HCT116 (cell line): ENCODE results near the gene EVI5L. TPM values are rescaled to one million over a fixed set of nuclear protein-coding genes. Genes with fewer than 3 reads are reported as not detected.
A peak's percentile ranks its signal among the peaks of the same experiment; 100 is the strongest.

ENCODE experiments used
- ATAC-seq: fragments of 200-7000 bp; cut with Tn5 transposase; 2 replicates; pipeline ENCODE4 v1.9.1; 2020; ENCODE audit warnings: mild to moderate bottlenecking, moderate library complexity
- BruUV-seq: library from RNA; stranded (reverse); fragments of 400-500 nt; replicated peaks from 2 replicates; lab custom pipeline; 2021; lab: Mats Ljungman, UMichigan
- CTCF ChIA-PET: fragments of 300-600 bp; sonication (Branson Sonifier 250); formaldehyde crosslinking; loops from one replicate; lab custom pipeline; 2021; ENCODE audit warnings: antibody characterized with exemption; lab: Charles Lee
- POLR2A ChIA-PET: fragments of 300-600, 350-600 bp; sonication (Branson Sonifier 250); formaldehyde crosslinking; loops from one replicate; lab custom pipeline; 2021; ENCODE audit warnings: antibody characterized with exemption; lab: Charles Lee
- RAD21 ChIA-PET, 2 experiments: fragments of 300-600 bp; sonication (Branson Sonifier 250); formaldehyde crosslinking; loops; one replicate each; lab custom pipeline; 2023; ENCODE audit warnings: low total read pairs in 2 of 2; ENCODE audit not compliant: uncharacterized antibody in 2 of 2, unreplicated experiment in 2 of 2, low non-redundant PET in 1 of 2; lab: Charles Lee
- DNase-seq: peaks from one replicate; pipeline ENCODE4 v3.0.0-alpha.2; 2010; ENCODE audit warnings: low read depth, low spot score
- H2AFZ ChIP-seq: fragments of 200-600 bp; shearing (Covaris generic), sonication (generic); 2 replicates; pipeline ENCODE4 v1.6.1; 2017; ENCODE audit warnings: low read depth, mixed run types, mixed read lengths, antibody characterized with exemption, low read length; ENCODE audit not compliant: poor library complexity, severe bottlenecking
- H3K27ac ChIP-seq: 2 replicates; pipeline ENCODE4 v1.5.1; 2012; ENCODE audit warnings: low read depth, low read length
- H3K27me3 ChIP-seq: fragments of 200-600 bp; sonication (generic); 2 replicates; pipeline ENCODE4 v1.6.1; 2016; ENCODE audit warnings: mixed run types, low read length, mixed read lengths; ENCODE audit not compliant: insufficient read depth
- H3K36me3 ChIP-seq, 2 experiments: fragments of 200-500 bp in 1 of 2; fragments of 200-600 bp in 1 of 2; sonication (Bioruptor generic) in 1 of 2; sonication (generic) in 1 of 2; 2 replicates each; pipeline versions ENCODE4 v1.5.1 to v1.6.1; 2014 to 2016; ENCODE audit warnings: low read length in 2 of 2, inconsistent platforms in 1 of 2, mixed read lengths in 1 of 2, mixed run types in 1 of 2; ENCODE audit not compliant: insufficient read depth in 2 of 2, control insufficient read depth in 1 of 2
- H3K4me1 ChIP-seq, 2 experiments: fragments of 200-600 bp in 1 of 2; sonication (generic) in 1 of 2; 2 replicates each; pipeline versions ENCODE4 v1.5.1 to v1.6.1; 2012 to 2017; ENCODE audit warnings: low read length in 2 of 2, inconsistent platforms in 1 of 2, mild to moderate bottlenecking in 1 of 2, mixed read lengths in 1 of 2, mixed run types in 1 of 2, moderate library complexity in 1 of 2; ENCODE audit not compliant: insufficient read depth in 2 of 2, control insufficient read depth in 1 of 2
- H3K4me2 ChIP-seq: fragments of 200-600 bp; sonication (generic); 2 replicates; pipeline ENCODE4 v1.6.1; 2017; ENCODE audit warnings: mixed run types, low read length, mixed read lengths
- H3K4me3 ChIP-seq, 2 experiments: fragments of 200-600 bp in 1 of 2; sonication (generic) in 1 of 2; replicated peaks in 1 of 2; 2 replicates each; pipeline ENCODE4 v1.5.1; 2011 to 2016; ENCODE audit warnings: low read length in 2 of 2, control low read depth in 1 of 2, low read depth in 1 of 2, mild to moderate bottlenecking in 1 of 2, mixed read lengths in 1 of 2, mixed run types in 1 of 2
- H3K79me2 ChIP-seq: fragments of 200-600 bp; sonication (generic); 2 replicates; pipeline ENCODE4 v1.6.1; 2017; ENCODE audit warnings: mild to moderate bottlenecking, mixed run types, low read length, moderate library complexity, mixed read lengths; ENCODE audit not compliant: insufficient read depth
- H3K9ac ChIP-seq: fragments of 200-600 bp; sonication (generic); 2 replicates; pipeline ENCODE4 v1.6.1; 2016; ENCODE audit warnings: low read length, mixed read lengths
- H3K9me2 ChIP-seq: fragments of 200-600 bp; sonication (generic), shearing (Covaris generic); 2 replicates; pipeline ENCODE4 v1.6.1; 2017; ENCODE audit warnings: mixed run types, mild to moderate bottlenecking, moderate library complexity; ENCODE audit not compliant: insufficient read depth
- H3K9me3 ChIP-seq, 2 experiments: fragments of 200-500 bp in 1 of 2; fragments of 200-600 bp in 1 of 2; sonication (Bioruptor generic) in 1 of 2; sonication (generic) in 1 of 2; 2 replicates each; pipeline ENCODE4 v1.6.1; 2014 to 2017; ENCODE audit warnings: low read length in 2 of 2, mixed read lengths in 2 of 2, inconsistent platforms in 1 of 2, low read depth in 1 of 2, mild to moderate bottlenecking in 1 of 2, mixed run types in 1 of 2, moderate library complexity in 1 of 2; ENCODE audit not compliant: control insufficient read depth in 1 of 2, insufficient read depth in 1 of 2
- H4K20me1 ChIP-seq: fragments of 200-600 bp; sonication (generic), shearing (Covaris generic); 2 replicates; pipeline ENCODE4 v1.6.1; 2017; ENCODE audit warnings: mixed run types, mild to moderate bottlenecking, moderate library complexity; ENCODE audit not compliant: insufficient read depth
- CBX3 ChIP-seq: IDR thresholded peaks from 2 replicates; pipeline ENCODE4 v1.6.1; 2012; ENCODE audit warnings: low read depth
- CEBPB ChIP-seq: IDR thresholded peaks from 2 replicates; pipeline ENCODE4 v1.6.1; 2012; ENCODE audit warnings: low read depth
- EZH2 ChIP-seq: fragments of 200-600 bp; sonication (generic); IDR thresholded peaks from 2 replicates; pipeline ENCODE4 v1.6.1; 2017; ENCODE audit warnings: antibody characterized with exemption, mixed run types
- POLR2A ChIP-seq: IDR thresholded peaks from 2 replicates; pipeline ENCODE4 v1.7.0; 2011; ENCODE audit warnings: borderline replicate concordance; ENCODE audit not compliant: insufficient read depth, insufficient read length; ENCODE audit errors: extremely low read depth
- POLR2AphosphoS5 ChIP-seq: IDR thresholded peaks from 2 replicates; pipeline ENCODE4 v1.6.1; 2011; ENCODE audit warnings: mild to moderate bottlenecking, low read depth, low read length, moderate library complexity
- SP1 ChIP-seq: IDR thresholded peaks from 2 replicates; pipeline ENCODE4 v1.6.1; 2012; ENCODE audit warnings: low read depth
- SRF ChIP-seq: IDR thresholded peaks from 2 replicates; pipeline ENCODE4 v1.6.1; 2012; ENCODE audit warnings: low read depth
- ZFX ChIP-seq: fragments of 450-650 bp; IDR thresholded peaks from 2 replicates; pipeline ENCODE4 v1.6.1; 2017
- intact Hi-C: fragments of 100-400 bp; cut with micrococcal nuclease; formaldehyde crosslinking; loops from 2 replicates; pipeline ENCODE4 v1.10.0; 2022
- total RNA-seq: library from RNA; stranded (reverse); gene quantifications from one replicate; pipeline ENCODE4 v1.2.1, GENCODE V29; 2021; ENCODE audit not compliant: unreplicated experiment

Gene EVI5L
- total RNA-seq, 1 experiment from 2014 or later = 15.0 TPM

DNA sequence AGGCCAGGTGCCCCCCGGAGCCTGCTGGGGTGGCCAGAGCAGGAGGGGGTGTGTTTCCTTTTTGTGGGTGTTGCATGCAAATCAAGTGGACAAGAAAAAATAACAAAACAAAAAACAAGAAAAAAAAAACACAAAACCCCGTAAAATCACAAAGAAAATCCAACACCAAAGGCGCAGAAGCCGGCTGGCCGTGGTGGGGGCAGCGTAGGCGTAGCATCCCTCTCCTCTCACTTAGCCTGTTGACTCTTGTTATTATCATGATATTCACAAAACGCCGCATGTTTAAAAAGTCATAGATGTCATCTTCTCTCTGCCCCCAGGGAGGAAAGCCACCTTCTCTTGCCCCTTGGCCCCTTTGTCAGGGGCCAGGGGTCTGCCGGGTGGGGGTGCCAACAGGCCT lies 83.6 kb downstream of the EVI5L start:
- H3K79me2 ChIP-seq = peaks cover 12% of the 10 kb centered on the region
- no peaks in the 10 kb centered on the region for H4K20me1 ChIP-seq
- TF ChIP-seq SRF (no peak), POLR2AphosphoS5 (no peak), CEBPB (no peak), CBX3 (no peak), SP1 (no peak), POLR2A (no peak), ZFX (no peak)
- no peaks in the 10 kb centered on the region for H3K9me2 ChIP-seq
- TSS peak; percentile 32 for BruUV-seq
- no peaks in the 10 kb centered on the region for H3K27me3 ChIP-seq
- intact Hi-C loops = no loop called here
- H3K4me1 ChIP-seq = peaks cover 9 to 32% of the 10 kb centered on the region in 2 experiments; a peak in 3 of 4 replicates
- no peak overlapping the region for H3K4me2 ChIP-seq
- H2AFZ ChIP-seq = no peak overlapping the region
- H3K9ac ChIP-seq = no peak overlapping the region
- H3K36me3 ChIP-seq = peaks cover 5 to 6% of the 10 kb centered on the region in 2 experiments; a peak in 3 of 4 replicates
- no peak for ATAC-seq
- ChIA-PET POLR2A (no interaction called here), RAD21 (no interaction called here), CTCF (interaction anchor here (1.0 kb wide), 1 partner anchor 10 kb away, joined by 4 read pairs; the partner anchor contains the start of gene MAP2K7)
- H3K27ac ChIP-seq = no peak overlapping the region
- no peak overlapping the region for H3K4me3 ChIP-seq
- no peak for DNase-seq
- H3K9me3 ChIP-seq = no peaks in the 10 kb centered on the region

DNA sequence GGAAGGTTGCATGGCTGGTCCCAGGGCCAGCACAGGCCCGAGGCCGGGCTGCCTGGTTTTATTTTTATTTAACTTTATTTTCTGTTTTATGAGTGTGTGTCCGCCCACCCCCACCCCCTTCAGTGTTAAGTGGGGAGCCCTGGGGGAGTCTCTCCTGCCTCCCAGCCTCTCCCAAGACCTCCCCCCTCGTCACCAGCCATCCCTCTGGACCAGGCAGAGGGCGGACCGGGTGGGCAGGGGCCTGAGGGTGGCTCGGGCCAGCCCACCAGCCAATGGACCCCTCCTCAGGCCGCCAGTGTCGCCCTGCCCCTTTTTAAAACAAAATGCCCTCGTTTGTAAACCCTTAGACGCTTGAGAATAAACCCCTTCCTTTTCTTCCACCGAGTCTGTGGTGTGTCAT lies 84.1 kb downstream of the EVI5L start:
- Histone ChIP-seq H3K9me2 (no peaks in the 10 kb centered on the region), H3K9ac (no peak overlapping the region), H3K27me3 (no peaks in the 10 kb centered on the region), H3K4me1 (peaks cover 13 to 37% of the 10 kb centered on the region in 2 experiments; a peak in 3 of 4 replicates), H3K9me3 (no peaks in the 10 kb centered on the region), H2AFZ (no peak overlapping the region), H3K4me3 (no peak overlapping the region), H3K79me2 (peaks cover 12% of the 10 kb centered on the region; the same call in 1 of the 2 replicates), H3K4me2 (no peak overlapping the region), H4K20me1 (no peaks in the 10 kb centered on the region), H3K27ac (no peak overlapping the region), H3K36me3 (peaks cover 5 to 6% of the 10 kb centered on the region in 2 experiments; a peak in 3 of 4 replicates)
- no TSS peak for BruUV-seq
- intact Hi-C loops = no loop called here
- peak; percentile 6; the same call in 1 of the 2 replicates for TF ChIP-seq POLR2AphosphoS5
- no peak for TF ChIP-seq EZH2
- DNase-seq (no peak), ATAC-seq (no peak)
- ChIA-PET RAD21 (no interaction called here), POLR2A (no interaction called here), CTCF (no interaction called here)

Other genes starting within 250 kb of the EVI5L start
- gene CAMSAP3, start 234.4 kb upstream of the EVI5L start, total RNA-seq = 24.0 TPM
- 103 TPM for gene XAB2, start 200.7 kb upstream of the EVI5L start, total RNA-seq
- 126 TPM for gene PET100, start 200.4 kb upstream of the EVI5L start, total RNA-seq
- 0.32 TPM for gene PCP2, start 196.5 kb upstream of the EVI5L start, total RNA-seq
- gene STXBP2, start 193.1 kb upstream of the EVI5L start, total RNA-seq = 141 TPM
- gene RETN, start 161.2 kb upstream of the EVI5L start, total RNA-seq = not detected
- gene MCEMP1, start 153.1 kb upstream of the EVI5L start, total RNA-seq = not detected
- 101 TPM for gene TRAPPC5, start 149.4 kb upstream of the EVI5L start, total RNA-seq
- 0.20 TPM for gene FCER2, start 128.1 kb upstream of the EVI5L start, total RNA-seq
- not detected for gene CLEC4G, start 98.1 kb upstream of the EVI5L start, total RNA-seq
- gene CD209, start 82.7 kb upstream of the EVI5L start, total RNA-seq = not detected
- not detected for gene CLEC4M, start 67.0 kb upstream of the EVI5L start, total RNA-seq
- gene PRR36, start 44.2 kb downstream of the EVI5L start, total RNA-seq = 7.5 TPM
- gene LRRC8E, start 58.3 kb downstream of the EVI5L start, total RNA-seq = 18.1 TPM
- gene MAP2K7, start 73.7 kb downstream of the EVI5L start, total RNA-seq = 59.1 TPM
- 30.9 TPM for gene TGFBR3L, start 84.6 kb downstream of the EVI5L start, total RNA-seq
- gene SNAPC2, start 90.1 kb downstream of the EVI5L start, total RNA-seq = 42.9 TPM
- gene CTXN1, start 95.9 kb downstream of the EVI5L start, total RNA-seq = 56.0 TPM
- 136 TPM for gene TIMM44, start 113.4 kb downstream of the EVI5L start, total RNA-seq
- 134 TPM for gene ELAVL1, start 175.4 kb downstream of the EVI5L start, total RNA-seq
- gene CCL25, start 222.5 kb downstream of the EVI5L start, total RNA-seq = not detected